DMS53 (cell line): ENCODE results near the gene CEP70.
A peak's percentile ranks its signal among the peaks of the same experiment; 100 is the strongest.
"Not testable (repeated sequence)": the region's sequence is repeated elsewhere in the genome, so short reads cannot be mapped to it uniquely, and the experiment has no call there.

Source experiments
- DNase-seq: peaks from one replicate; lab custom pipeline; 2025; lab: John Stamatoyannopoulos, UW

The CEP70 gene

GRCh38 chr3:138593488-138594149 lies 441 bp downstream of the CEP70 start:
- no peak for DNase-seq

- no peak for DNase-seq
Observed at GRCh38 chr3:138591392-138591791, 2.7 kb downstream of the CEP70 start.

GRCh38 chr3:138588445-138588844 lies 5.6 kb downstream of the CEP70 start:
- no peak for DNase-seq

GRCh38 chr3:138587374-138587773 lies 6.7 kb downstream of the CEP70 start:
- no peak for DNase-seq

- no peak for DNase-seq
Observed at GRCh38 chr3:138578961-138579574, 15.0 kb downstream of the CEP70 start.

GRCh38 chr3:138578141-138578540 lies 15.9 kb downstream of the CEP70 start:
- no peak for DNase-seq

- no peak for DNase-seq
Observed at GRCh38 chr3:138573138-138573537, 20.9 kb downstream of the CEP70 start.

- not testable (repeated sequence) for DNase-seq
Observed at GRCh38 chr3:138569624-138570023, 24.4 kb downstream of the CEP70 start.

- no peak for DNase-seq
Observed at GRCh38 chr3:138569090-138569489, 25.0 kb downstream of the CEP70 start.

- DNase-seq, result peak; percentile 2
Observed at GRCh38 chr3:138567403-138567802, 26.7 kb downstream of the CEP70 start.

- DNase-seq, result not testable (repeated sequence)
Observed at GRCh38 chr3:138566293-138566692, 27.8 kb downstream of the CEP70 start.

- not testable (repeated sequence) for DNase-seq
Observed at GRCh38 chr3:138562902-138563301, 31.2 kb downstream of the CEP70 start.

- DNase-seq, result no peak
Observed at GRCh38 chr3:138560501-138560900, 33.6 kb downstream of the CEP70 start.

- DNase-seq, result no peak
Observed at GRCh38 chr3:138559134-138559533, 34.9 kb downstream of the CEP70 start.

GRCh38 chr3:138554775-138555174 lies 39.3 kb downstream of the CEP70 start:
- not testable (repeated sequence) for DNase-seq

GRCh38 chr3:138550958-138551357 lies 43.1 kb downstream of the CEP70 start:
- not testable (repeated sequence) for DNase-seq

GRCh38 chr3:138549179-138549977 lies 44.7 kb downstream of the CEP70 start:
- no peak for DNase-seq

- no peak for DNase-seq
Observed at GRCh38 chr3:138547342-138547975, 46.6 kb downstream of the CEP70 start.

GRCh38 chr3:138544546-138544945 lies 49.5 kb downstream of the CEP70 start:
- DNase-seq, result no peak

- no peak for DNase-seq
Observed at GRCh38 chr3:138542977-138543376, 51.1 kb downstream of the CEP70 start.

GRCh38 chr3:138539352-138539751 lies 54.7 kb downstream of the CEP70 start:
- DNase-seq, result no peak

- not testable (repeated sequence) for DNase-seq
Observed at GRCh38 chr3:138521445-138521844, 72.6 kb downstream of the CEP70 start.
